ENCODE data around the gene LKAAEAR1.

The LKAAEAR1 gene

DNA sequence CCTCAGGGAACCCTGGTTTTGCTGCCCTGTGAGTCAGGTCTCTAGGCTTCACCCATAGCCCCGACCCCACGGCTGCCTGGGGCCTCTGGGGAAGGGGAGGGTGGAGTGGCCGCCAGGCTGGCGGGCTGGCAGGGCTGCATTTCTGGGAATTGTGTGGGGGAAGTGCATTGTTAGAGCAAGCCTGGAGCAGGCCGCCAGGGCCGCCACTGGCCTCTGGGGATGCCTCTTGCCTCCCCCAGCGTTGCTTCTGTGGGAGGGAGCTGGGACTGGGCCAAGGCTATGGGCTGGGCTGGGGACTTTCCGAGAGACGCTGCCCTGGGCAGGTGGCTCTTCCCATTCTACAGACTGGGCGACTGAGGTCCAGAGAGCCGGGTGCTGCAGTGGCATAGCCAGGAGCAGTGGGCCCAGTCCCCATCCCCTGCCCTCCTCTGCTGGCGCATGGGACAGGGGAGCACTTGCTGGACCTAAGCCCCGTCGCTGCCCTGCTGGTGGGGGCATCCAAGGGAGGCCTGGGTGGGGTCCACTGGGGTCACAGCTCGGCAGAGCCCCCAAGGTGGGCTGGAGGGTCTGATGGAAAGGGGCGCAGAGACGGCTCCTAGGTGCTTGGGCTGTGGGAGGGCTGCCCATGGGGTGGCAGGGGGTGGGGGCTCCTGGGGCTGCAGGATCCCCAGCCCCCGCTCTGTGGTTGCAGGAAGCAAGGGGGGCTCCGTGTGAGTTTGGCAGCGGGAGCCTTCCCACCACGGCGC, 28.1 kb downstream of the LKAAEAR1 start:
- H3K4me2 ChIP-seq (ENCODE audit: low read length) = no peak overlapping the region

DNA sequence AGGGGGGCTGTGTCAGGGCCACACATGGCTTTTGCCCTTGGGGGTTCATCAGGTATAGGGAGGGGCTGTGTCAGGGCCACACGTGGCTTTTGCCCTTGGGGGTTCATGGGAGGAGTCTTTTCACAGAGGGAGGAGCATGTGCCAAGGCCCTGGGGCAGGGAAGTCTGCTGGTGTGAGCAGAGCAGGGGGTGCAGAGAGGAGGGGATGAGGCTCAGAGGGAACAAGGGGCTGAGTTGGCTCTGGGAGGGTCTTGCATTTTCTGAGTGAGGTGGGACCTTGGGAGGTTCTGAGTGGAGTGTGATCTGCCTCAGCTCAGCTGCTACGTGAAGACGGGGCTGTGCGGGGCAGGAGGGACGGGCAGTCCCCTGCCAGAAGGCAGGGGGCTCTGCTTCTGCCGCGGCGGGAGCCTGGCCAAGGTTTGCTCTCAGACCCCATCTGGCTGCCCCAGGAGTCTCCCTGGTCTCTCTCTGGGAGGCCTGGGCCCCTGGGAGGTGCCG, 28.8 kb downstream of the LKAAEAR1 start:
- Histone ChIP-seq H3K79me2 (ENCODE audit: insufficient read depth, low read length) (no peaks in the 10 kb centered on the region), H3K4me3 (ENCODE audit: low read depth, low read length, poor library complexity, severe bottlenecking) (no peak overlapping the region), H3K9me2 (ENCODE audit: low read depth, low read length) (no peaks in the 10 kb centered on the region), H3K27me3 (ENCODE audit: insufficient read depth, low read length) (peaks cover 21% of the 10 kb centered on the region), H3K27ac (ENCODE audit: low read depth, low read length, poor library complexity, severe bottlenecking) (no peak overlapping the region), H3K4me1 (ENCODE audit: insufficient read depth, low read length, severe bottlenecking) (peaks cover 15% of the 10 kb centered on the region), H3K9ac (ENCODE audit: low read length) (no peak overlapping the region), H3K4me2 (ENCODE audit: low read length) (no peak overlapping the region), H2AFZ (ENCODE audit: low read length) (no peak overlapping the region), H3K9me3 (ENCODE audit: low read length) (no peaks in the 10 kb centered on the region), H4K20me1 (ENCODE audit: insufficient read depth, low read length) (no peaks in the 10 kb centered on the region), H3F3A (ENCODE audit: insufficient read depth, low read length) (no peaks in the 10 kb centered on the region), H3K36me3 (ENCODE audit: insufficient read depth, low read length) (no peaks in the 10 kb centered on the region)
- TF ChIP-seq, protein P1, sequence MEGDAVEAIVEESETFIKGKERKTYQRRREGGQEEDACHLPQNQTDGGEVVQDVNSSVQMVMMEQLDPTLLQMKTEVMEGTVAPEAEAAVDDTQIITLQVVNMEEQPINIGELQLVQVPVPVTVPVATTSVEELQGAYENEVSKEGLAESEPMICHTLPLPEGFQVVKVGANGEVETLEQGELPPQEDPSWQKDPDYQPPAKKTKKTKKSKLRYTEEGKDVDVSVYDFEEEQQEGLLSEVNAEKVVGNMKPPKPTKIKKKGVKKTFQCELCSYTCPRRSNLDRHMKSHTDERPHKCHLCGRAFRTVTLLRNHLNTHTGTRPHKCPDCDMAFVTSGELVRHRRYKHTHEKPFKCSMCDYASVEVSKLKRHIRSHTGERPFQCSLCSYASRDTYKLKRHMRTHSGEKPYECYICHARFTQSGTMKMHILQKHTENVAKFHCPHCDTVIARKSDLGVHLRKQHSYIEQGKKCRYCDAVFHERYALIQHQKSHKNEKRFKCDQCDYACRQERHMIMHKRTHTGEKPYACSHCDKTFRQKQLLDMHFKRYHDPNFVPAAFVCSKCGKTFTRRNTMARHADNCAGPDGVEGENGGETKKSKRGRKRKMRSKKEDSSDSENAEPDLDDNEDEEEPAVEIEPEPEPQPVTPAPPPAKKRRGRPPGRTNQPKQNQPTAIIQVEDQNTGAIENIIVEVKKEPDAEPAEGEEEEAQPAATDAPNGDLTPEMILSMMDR (IDR thresholded peaks at IDR 0.05; ENCODE audit: low read length) = no peak
- no peak for TF ChIP-seq EZH2 (IDR thresholded peaks at IDR 0.05; ENCODE audit: borderline replicate concordance, low read length)

More for the DNA sequence above, 28.1 kb downstream of the LKAAEAR1 start:
- Histone ChIP-seq H3K27me3 (ENCODE audit: insufficient read depth, low read length) (peaks cover 21% of the 10 kb centered on the region), H3K9me3 (ENCODE audit: low read length) (no peaks in the 10 kb centered on the region), H3K36me3 (ENCODE audit: insufficient read depth, low read length) (no peaks in the 10 kb centered on the region), H3K4me1 (ENCODE audit: insufficient read depth, low read length, severe bottlenecking) (peaks cover 15% of the 10 kb centered on the region), H3K79me2 (ENCODE audit: insufficient read depth, low read length) (no peaks in the 10 kb centered on the region), H3K27ac (ENCODE audit: low read depth, low read length, poor library complexity, severe bottlenecking) (no peak overlapping the region), H3K4me3 (ENCODE audit: low read depth, low read length, poor library complexity, severe bottlenecking) (no peak overlapping the region), H3K9me2 (ENCODE audit: low read depth, low read length) (no peaks in the 10 kb centered on the region), H3F3A (ENCODE audit: insufficient read depth, low read length) (no peaks in the 10 kb centered on the region), H4K20me1 (ENCODE audit: insufficient read depth, low read length) (no peaks in the 10 kb centered on the region), H3K9ac (ENCODE audit: low read length) (no peak overlapping the region), H2AFZ (ENCODE audit: low read length) (no peak overlapping the region)
- TF ChIP-seq, protein P1 (IDR thresholded peaks at IDR 0.05; ENCODE audit: low read length) = no peak
- TF ChIP-seq EZH2 (IDR thresholded peaks at IDR 0.05; ENCODE audit: borderline replicate concordance, low read length) = no peak

DNA sequence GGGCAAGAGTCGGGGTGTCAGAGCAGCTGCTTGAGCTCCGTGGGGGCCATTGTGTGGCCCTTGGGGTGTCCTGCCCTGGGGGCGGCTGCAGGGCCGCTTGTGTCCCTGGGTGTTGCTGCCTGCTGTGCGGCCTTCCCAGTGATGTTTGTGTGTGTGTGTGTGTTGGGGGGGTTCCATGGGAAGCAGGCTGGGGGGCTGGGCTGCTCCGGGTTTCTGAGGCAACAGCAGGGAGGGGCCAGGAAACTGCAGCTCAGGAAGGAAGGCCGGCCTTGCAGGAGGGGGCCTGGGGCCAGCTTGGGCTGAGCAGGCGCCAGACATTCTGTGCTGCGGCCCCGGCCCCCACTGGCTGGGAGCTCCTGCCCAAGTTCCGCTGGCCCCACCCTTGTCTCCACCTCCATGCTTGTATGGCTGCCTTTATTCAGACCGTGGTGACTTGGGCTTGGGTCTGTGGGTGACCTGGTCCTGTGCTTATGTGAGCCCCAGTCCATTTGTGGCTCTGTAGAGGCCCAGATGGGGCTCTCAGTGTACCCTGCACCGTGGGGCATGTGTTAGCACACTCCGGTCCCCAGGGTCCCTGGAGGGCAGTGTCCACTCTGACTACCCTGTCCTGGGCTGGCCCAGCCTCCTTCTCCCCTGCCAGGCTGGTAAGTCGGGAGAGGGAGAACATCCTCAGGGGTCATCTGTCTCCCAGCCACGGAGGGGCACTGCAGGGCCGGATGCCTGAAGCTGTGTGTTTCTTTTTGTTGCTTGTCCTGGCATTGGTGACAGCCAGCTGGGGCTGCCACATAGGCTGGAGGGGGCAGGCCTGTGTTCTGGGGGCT, 30.1 kb downstream of the LKAAEAR1 start:
- Histone ChIP-seq H3K4me1 (ENCODE audit: insufficient read depth, low read length, severe bottlenecking) (peaks cover 15% of the 10 kb centered on the region), H3K4me3 (ENCODE audit: low read depth, low read length, poor library complexity, severe bottlenecking) (no peak overlapping the region), H3K4me2 (ENCODE audit: low read length) (no peak overlapping the region), H3F3A (ENCODE audit: insufficient read depth, low read length) (no peaks in the 10 kb centered on the region), H3K9me3 (ENCODE audit: low read length) (no peaks in the 10 kb centered on the region), H2AFZ (ENCODE audit: low read length) (no peak overlapping the region), H3K79me2 (ENCODE audit: insufficient read depth, low read length) (no peaks in the 10 kb centered on the region), H3K27ac (ENCODE audit: low read depth, low read length, poor library complexity, severe bottlenecking) (no peak overlapping the region), H3K36me3 (ENCODE audit: insufficient read depth, low read length) (no peaks in the 10 kb centered on the region), H4K20me1 (ENCODE audit: insufficient read depth, low read length) (no peaks in the 10 kb centered on the region), H3K27me3 (ENCODE audit: insufficient read depth, low read length) (peaks cover 21% of the 10 kb centered on the region), H3K9me2 (ENCODE audit: low read depth, low read length) (no peaks in the 10 kb centered on the region), H3K9ac (ENCODE audit: low read length) (no peak overlapping the region)
- no peak for TF ChIP-seq EZH2 (IDR thresholded peaks at IDR 0.05; ENCODE audit: borderline replicate concordance, low read length)
- TF ChIP-seq, protein P1 (IDR thresholded peaks at IDR 0.05; ENCODE audit: low read length) = peak; percentile 30; the same call in 1 of the 2 replicates
